Measurements from ENCODE around the gene ZMIZ2. TPM values are rescaled to one million over a fixed set of nuclear protein-coding genes. Genes with fewer than 3 reads are reported as not detected.

ZMIZ2 gene
- total RNA-seq, 1 donor from 2014 or later: 73.5 TPM

DNA sequence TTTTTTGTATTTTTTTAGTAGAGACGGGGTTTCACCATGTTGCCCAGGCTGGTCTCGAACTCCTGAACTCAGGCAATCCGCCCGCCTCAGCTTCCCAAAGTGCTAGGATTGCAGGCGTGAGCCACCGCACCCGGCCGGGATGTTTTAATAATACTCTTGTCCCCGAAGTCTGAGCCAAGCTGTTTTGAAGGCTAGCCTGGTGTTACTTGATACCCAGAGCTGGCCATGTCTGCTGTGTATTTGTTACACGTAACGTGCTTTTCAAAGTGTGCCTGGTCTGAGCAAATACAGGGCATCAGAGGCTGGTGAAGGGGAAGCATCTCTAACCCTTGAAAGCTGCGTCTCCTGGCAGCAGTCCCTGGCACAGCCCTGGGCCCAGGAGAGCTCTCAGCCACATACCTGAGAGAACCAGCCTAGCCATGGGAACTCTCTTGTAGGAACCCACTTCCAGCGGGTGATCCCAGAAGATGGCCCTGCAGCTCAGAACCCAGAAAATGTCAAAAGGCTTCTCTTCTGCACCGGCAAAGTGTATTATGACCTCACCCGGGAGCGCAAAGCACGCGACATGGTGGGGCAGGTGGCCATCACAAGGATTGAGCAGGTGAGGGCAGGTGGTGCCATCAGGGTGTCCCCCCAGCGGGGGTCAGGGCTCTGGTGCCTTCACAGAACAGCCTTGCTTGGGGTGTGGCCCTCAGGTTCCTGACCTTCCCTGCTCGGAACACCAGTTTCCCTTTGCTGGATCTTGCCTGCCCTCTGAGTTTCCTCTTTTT is 41.7 kb upstream of the ZMIZ2 start:
- peaks cover 24% of the 10 kb centered on the region for H3K36me3 Mint-ChIP-seq (ENCODE audit: low read depth)
- no peaks in the 10 kb centered on the region for H3K4me1 Mint-ChIP-seq (ENCODE audit: low read depth)
- H3K9me3 Mint-ChIP-seq (ENCODE audit: low read depth): no peaks in the 10 kb centered on the region
- H3K27ac Mint-ChIP-seq (ENCODE audit: unreplicated experiment): no peak overlapping the region
- no peak overlapping the region for H3K4me3 Mint-ChIP-seq (ENCODE audit: unreplicated experiment)
- no peaks in the 10 kb centered on the region for H3K27me3 Mint-ChIP-seq (ENCODE audit: low read depth)
- TF ChIP-seq, protein P1, sequence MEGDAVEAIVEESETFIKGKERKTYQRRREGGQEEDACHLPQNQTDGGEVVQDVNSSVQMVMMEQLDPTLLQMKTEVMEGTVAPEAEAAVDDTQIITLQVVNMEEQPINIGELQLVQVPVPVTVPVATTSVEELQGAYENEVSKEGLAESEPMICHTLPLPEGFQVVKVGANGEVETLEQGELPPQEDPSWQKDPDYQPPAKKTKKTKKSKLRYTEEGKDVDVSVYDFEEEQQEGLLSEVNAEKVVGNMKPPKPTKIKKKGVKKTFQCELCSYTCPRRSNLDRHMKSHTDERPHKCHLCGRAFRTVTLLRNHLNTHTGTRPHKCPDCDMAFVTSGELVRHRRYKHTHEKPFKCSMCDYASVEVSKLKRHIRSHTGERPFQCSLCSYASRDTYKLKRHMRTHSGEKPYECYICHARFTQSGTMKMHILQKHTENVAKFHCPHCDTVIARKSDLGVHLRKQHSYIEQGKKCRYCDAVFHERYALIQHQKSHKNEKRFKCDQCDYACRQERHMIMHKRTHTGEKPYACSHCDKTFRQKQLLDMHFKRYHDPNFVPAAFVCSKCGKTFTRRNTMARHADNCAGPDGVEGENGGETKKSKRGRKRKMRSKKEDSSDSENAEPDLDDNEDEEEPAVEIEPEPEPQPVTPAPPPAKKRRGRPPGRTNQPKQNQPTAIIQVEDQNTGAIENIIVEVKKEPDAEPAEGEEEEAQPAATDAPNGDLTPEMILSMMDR (IDR thresholded peaks at IDR 0.05): no peak
- peak; percentile 82 for DNase-seq (ENCODE audit: low spot score)

DNA sequence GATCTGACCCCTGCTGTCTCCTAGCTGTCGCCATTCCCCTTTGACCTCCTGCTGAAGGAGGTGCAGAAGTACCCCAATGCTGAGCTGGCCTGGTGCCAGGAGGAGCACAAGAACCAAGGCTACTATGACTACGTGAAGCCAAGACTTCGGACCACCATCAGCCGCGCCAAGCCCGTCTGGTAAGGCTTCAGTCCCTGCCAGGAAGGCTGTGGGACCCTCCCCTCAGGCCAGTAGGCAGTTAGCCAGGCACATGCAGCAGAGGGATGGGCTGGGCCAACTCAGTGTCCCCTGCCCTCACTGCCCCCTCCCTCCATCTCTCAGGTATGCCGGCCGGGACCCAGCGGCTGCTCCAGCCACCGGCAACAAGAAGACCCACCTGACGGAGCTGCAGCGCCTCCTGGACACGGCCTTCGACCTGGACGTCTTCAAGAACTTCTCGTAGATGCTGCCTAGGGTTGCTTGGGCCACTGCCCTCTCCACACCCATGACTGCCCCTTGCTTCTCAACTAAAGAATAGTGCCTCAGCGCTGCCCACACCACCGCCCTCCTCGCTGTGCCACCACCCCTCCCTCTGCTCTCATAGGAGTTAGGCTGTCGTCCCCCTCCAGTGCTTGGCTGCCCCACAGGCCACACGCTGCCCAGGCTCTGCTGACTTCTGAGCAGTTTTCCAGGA is 41.0 kb upstream of the ZMIZ2 start:
- H3K27ac Mint-ChIP-seq (ENCODE audit: unreplicated experiment): no peak overlapping the region
- TF ChIP-seq, protein P1 (IDR thresholded peaks at IDR 0.05): no peak
- H3K9me3 Mint-ChIP-seq (ENCODE audit: low read depth): no peaks in the 10 kb centered on the region
- no peak overlapping the region for H3K4me3 Mint-ChIP-seq (ENCODE audit: unreplicated experiment)
- DNase-seq (ENCODE audit: low spot score): peak; percentile 90
- H3K27me3 Mint-ChIP-seq (ENCODE audit: low read depth): no peaks in the 10 kb centered on the region
- H3K36me3 Mint-ChIP-seq (ENCODE audit: low read depth): peaks cover 23% of the 10 kb centered on the region
- no peaks in the 10 kb centered on the region for H3K4me1 Mint-ChIP-seq (ENCODE audit: low read depth)

DNA sequence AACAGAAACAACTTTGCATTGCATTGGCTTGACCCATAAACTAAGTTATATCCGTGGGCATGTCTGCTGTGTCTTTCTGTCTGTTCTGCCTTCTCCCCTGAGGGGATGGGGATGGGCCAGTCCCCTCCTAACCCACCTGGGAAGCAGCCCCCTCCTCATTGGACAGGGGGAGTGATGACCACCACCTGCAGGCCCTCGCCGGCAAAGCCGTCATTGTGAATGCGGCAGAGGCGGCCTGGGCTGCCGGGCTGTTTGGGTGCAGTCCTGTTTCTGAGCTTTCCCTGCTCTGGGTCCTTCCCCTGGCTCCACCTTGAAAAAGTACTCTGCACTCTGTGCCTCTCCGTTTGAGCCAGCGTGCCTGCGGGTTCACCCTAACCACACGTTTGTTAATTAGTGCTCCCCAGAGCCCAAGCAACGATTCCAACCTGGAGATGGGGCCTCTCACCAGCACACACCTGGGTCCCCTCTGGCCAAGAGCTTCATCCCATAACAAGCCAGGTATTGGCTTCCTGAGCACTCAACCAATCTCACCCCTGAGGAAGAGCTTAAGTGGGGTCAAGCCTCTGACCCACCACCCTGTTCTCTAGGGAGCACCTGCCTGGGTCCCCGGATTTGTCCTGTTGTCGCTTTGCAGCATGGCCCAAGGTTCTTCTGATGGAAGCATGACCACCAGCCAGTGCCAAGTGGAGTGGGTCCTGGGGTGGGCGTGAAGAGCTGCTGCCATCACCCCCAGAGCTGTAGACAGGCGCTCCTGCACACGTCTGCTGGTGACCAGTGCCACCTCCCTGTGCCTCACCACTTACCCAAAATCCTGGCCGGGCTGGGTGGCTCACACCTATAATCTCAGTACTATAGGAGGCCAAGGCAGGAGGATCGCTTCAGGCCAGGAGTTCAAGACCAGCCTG is 39.4 kb upstream of the ZMIZ2 start:
- Mint-ChIP-seq H3K4me3 (ENCODE audit: unreplicated experiment) (no peak overlapping the region), H3K36me3 (ENCODE audit: low read depth) (peaks cover 20% of the 10 kb centered on the region), H3K27ac (ENCODE audit: unreplicated experiment) (no peak overlapping the region), H3K4me1 (ENCODE audit: low read depth) (no peaks in the 10 kb centered on the region), H3K9me3 (ENCODE audit: low read depth) (no peaks in the 10 kb centered on the region), H3K27me3 (ENCODE audit: low read depth) (no peaks in the 10 kb centered on the region)
- peak; percentile 63 for DNase-seq (ENCODE audit: low spot score)
- TF ChIP-seq, protein P1 (IDR thresholded peaks at IDR 0.05): no peak

DNA sequence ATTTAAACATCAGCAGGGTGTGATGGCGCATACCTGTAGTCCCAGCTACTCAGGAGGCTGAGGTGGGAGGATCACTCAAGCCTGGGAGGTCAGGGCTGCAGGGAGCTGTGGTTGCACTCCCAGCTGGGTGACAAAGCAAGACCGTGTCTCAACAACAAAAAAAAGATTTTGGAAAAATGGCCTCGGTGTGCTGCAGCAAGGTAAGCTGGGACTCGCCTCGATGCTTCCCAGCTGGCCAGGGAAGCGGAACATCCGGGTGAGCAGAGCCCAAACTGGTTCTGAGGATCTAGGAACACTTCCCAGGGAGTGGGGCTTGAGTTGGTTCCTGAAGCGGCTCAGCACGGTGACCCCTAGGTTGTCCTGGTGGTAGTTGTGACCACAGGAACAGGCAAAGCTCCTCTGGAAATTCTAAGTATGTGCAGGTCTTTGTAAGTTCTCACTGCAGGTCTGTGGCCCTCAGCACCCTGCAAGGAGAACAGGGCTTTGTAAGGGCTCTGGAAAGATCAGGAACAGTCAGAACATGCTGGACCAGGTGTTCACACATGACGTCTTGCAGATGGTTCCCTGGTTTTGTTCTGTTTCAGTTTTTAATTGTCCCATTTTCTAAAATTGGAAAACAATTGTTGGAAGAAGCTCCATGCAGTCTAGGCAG is 38.6 kb upstream of the ZMIZ2 start:
- H3K27ac Mint-ChIP-seq (ENCODE audit: unreplicated experiment): no peak overlapping the region

More for the DNA sequence above, 38.6 kb upstream of the ZMIZ2 start:
- DNase-seq (ENCODE audit: low spot score): peak; percentile 39
- peaks cover 18% of the 10 kb centered on the region for H3K36me3 Mint-ChIP-seq (ENCODE audit: low read depth)
- TF ChIP-seq, protein P1 (IDR thresholded peaks at IDR 0.05): no peak
- no peaks in the 10 kb centered on the region for H3K9me3 Mint-ChIP-seq (ENCODE audit: low read depth)
- H3K4me3 Mint-ChIP-seq (ENCODE audit: unreplicated experiment): no peak overlapping the region
- no peaks in the 10 kb centered on the region for H3K4me1 Mint-ChIP-seq (ENCODE audit: low read depth)
- no peaks in the 10 kb centered on the region for H3K27me3 Mint-ChIP-seq (ENCODE audit: low read depth)

Data from chondrocyte (in vitro differentiated cells).